HG03378 (cell line): ENCODE results near the gene LTB.

ENCODE experiments used
- ATAC-seq: cut with Tn5 transposase; IDR thresholded peaks from one replicate; pipeline ENCODE4 v1.9.1; 2021; ENCODE audit warnings: mild to moderate bottlenecking, moderate library complexity; ENCODE audit not compliant: unreplicated experiment

LTB gene

GRCh38 chr6:31582230-31582643 lies at the start of gene LTB:
Gene LTB, minus strand, starts transcription at chr6:31582424. Its CDS starts 7 bp downstream, at chr6:31582417.
- ATAC-seq, result no peak

GRCh38 chr6:31631681-31632278 lies 49.6 kb upstream of the LTB start:
- ATAC-seq, result no peak

- no peak for ATAC-seq
Observed at GRCh38 chr6:31631209-31631608, 49.0 kb upstream of the LTB start.

GRCh38 chr6:31630177-31630934 lies 48.1 kb upstream of the LTB start:
- ATAC-seq, result no peak

- ATAC-seq, result no peak
Observed at GRCh38 chr6:31629014-31629413, 46.8 kb upstream of the LTB start.

GRCh38 chr6:31627690-31628287 lies 45.6 kb upstream of the LTB start:
- ATAC-seq, result no peak

GRCh38 chr6:31626952-31627351 lies 44.7 kb upstream of the LTB start:
- ATAC-seq, result no peak

- ATAC-seq, result no peak
Observed at GRCh38 chr6:31624070-31624469, 41.8 kb upstream of the LTB start.

GRCh38 chr6:31622684-31623091 lies 40.5 kb upstream of the LTB start:
- ATAC-seq, result no peak

GRCh38 chr6:31621991-31622390 lies 39.8 kb upstream of the LTB start:
- ATAC-seq, result no peak

- ATAC-seq, result no peak
Observed at GRCh38 chr6:31621320-31621939, 39.2 kb upstream of the LTB start.

GRCh38 chr6:31620586-31621319 lies 38.5 kb upstream of the LTB start, which contains the start of gene PRRC2A:
Gene PRRC2A, plus strand, starts transcription at chr6:31620715. Its CDS starts 2,075 bp downstream, at chr6:31622790.
- ATAC-seq, result peak; percentile 19

GRCh38 chr6:31619805-31620585 lies 37.8 kb upstream of the LTB start:
- ATAC-seq, result peak; percentile 55

GRCh38 chr6:31617010-31617409 lies 34.8 kb upstream of the LTB start:
- no peak for ATAC-seq

- ATAC-seq, result no peak
Observed at GRCh38 chr6:31615748-31616147, 33.5 kb upstream of the LTB start.

- no peak for ATAC-seq
Observed at GRCh38 chr6:31614684-31615578, 32.7 kb upstream of the LTB start, which contains the start of gene AIF1. Gene AIF1, plus strand, starts transcription at chr6:31615234. Its CDS starts 96 bp downstream, at chr6:31615330.

- ATAC-seq, result no peak
Observed at GRCh38 chr6:31614075-31614619, 31.9 kb upstream of the LTB start.

- ATAC-seq, result no peak
Observed at GRCh38 chr6:31610968-31611367, 28.7 kb upstream of the LTB start.
